OCI-LY1 (cell line): Measurements from ENCODE around the gene MYB.

Source experiments
- H2AFZ ChIP-seq: fragments of 200-600 bp; sonication (generic), shearing (Covaris generic); 2 replicates; pipeline ENCODE4 v1.6.0; 2014; ENCODE audit warnings: antibody characterized with exemption, mild to moderate bottlenecking, low read length
- H3F3A ChIP-seq: fragments of 200-600 bp; sonication (generic), shearing (Covaris generic); 2 replicates; pipeline ENCODE4 v1.6.0; 2014; ENCODE audit warnings: mild to moderate bottlenecking, antibody characterized with exemption, low read length, moderate library complexity; ENCODE audit not compliant: insufficient read depth
- H3K27ac ChIP-seq: fragments of 200-600 bp; sonication (generic); 2 replicates; pipeline ENCODE4 v1.5.1; 2014; ENCODE audit warnings: low read length, mixed run types, mild to moderate bottlenecking, low read depth; ENCODE audit not compliant: poor library complexity, severe bottlenecking
- H3K27me3 ChIP-seq: fragments of 200-600 bp; sonication (generic); 2 replicates; pipeline ENCODE4 v1.6.0; 2014; ENCODE audit warnings: antibody characterized with exemption, mild to moderate bottlenecking, low read length, moderate library complexity; ENCODE audit not compliant: insufficient read depth
- H3K36me3 ChIP-seq: fragments of 200-600 bp; sonication (generic); 2 replicates; pipeline ENCODE4 v1.6.1; 2014; ENCODE audit warnings: mild to moderate bottlenecking, antibody characterized with exemption, low read length, moderate library complexity, mixed read lengths; ENCODE audit not compliant: insufficient read depth
- H3K4me1 ChIP-seq: fragments of 200-600 bp; sonication (generic); 2 replicates; pipeline ENCODE4 v1.5.1; 2014; ENCODE audit warnings: mild to moderate bottlenecking, low read length, moderate library complexity; ENCODE audit not compliant: insufficient read depth, severe bottlenecking
- H3K4me2 ChIP-seq: fragments of 200-600 bp; sonication (generic), shearing (Covaris generic); 2 replicates; pipeline ENCODE4 v1.6.1; 2014; ENCODE audit warnings: low read length
- H3K4me3 ChIP-seq: fragments of 200-600 bp; sonication (generic); 2 replicates; pipeline ENCODE4 v1.5.1; 2014; ENCODE audit warnings: low read length, low read depth, mild to moderate bottlenecking, mixed read lengths; ENCODE audit not compliant: poor library complexity, severe bottlenecking
- H3K79me2 ChIP-seq: fragments of 200-600 bp; shearing (Covaris generic); 2 replicates; pipeline ENCODE4 v1.6.1; 2016; ENCODE audit warnings: mixed run types, low read length, mixed read lengths; ENCODE audit not compliant: insufficient read depth
- H3K9ac ChIP-seq: fragments of 200-600 bp; sonication (generic), shearing (Covaris generic); 2 replicates; pipeline ENCODE4 v1.6.1; 2014; ENCODE audit warnings: mild to moderate bottlenecking, low read length, mixed read lengths
- H3K9me2 ChIP-seq: fragments of 200-600 bp; sonication (generic), shearing (Covaris generic); 2 replicates; pipeline ENCODE4 v1.6.1; 2014; ENCODE audit warnings: low read depth, mild to moderate bottlenecking, low read length, mixed read lengths
- H3K9me3 ChIP-seq: fragments of 200-600 bp; shearing (Covaris generic); 2 replicates; pipeline ENCODE4 v1.6.1; 2014; ENCODE audit warnings: low read length, mixed read lengths
- H4K20me1 ChIP-seq: fragments of 200-600 bp; sonication (generic), shearing (Covaris generic); 2 replicates; pipeline ENCODE4 v1.6.0; 2016; ENCODE audit warnings: mild to moderate bottlenecking, low read length; ENCODE audit not compliant: insufficient read depth
- EZH2 ChIP-seq: fragments of 200-600 bp; sonication (generic), shearing (Covaris generic); IDR thresholded peaks from 2 replicates; pipeline ENCODE4 v1.8.0; 2017; ENCODE audit warnings: borderline replicate concordance, mixed run types, mild to moderate bottlenecking, antibody characterized with exemption, low read length, moderate library complexity, mixed read lengths
- TF ChIP-seq, protein P1 (sequence below): fragments of 200-600 bp; sonication (generic), shearing (Covaris generic); IDR thresholded peaks from 2 replicates; pipeline ENCODE4 v1.5.1; 2017; ENCODE audit warnings: mild to moderate bottlenecking, antibody characterized with exemption, low read length, moderate library complexity, mixed read lengths

The MYB gene

DNA sequence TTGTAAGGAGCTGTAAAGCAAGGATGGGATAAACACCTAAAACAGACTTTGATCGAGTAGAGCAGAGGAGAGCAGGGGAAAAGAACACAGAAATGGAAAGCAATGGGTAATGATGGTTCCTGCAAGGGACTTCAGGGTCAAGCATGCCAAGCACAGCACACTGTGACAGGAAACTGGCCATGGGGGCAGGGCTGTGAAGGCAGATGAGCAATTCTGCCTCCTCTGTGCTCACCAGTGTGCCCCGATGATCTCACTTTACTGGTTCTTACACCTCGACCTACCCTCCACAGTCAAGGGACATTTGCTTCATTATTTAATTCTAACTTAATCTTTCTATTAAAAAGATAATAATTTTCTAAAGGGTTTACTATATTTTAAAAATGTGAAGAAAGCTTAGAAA, 21.6 kb upstream of the MYB start:
- Histone ChIP-seq H3K9ac (no peak overlapping the region), H3K9me3 (no peaks in the 10 kb centered on the region)
- no peak for TF ChIP-seq EZH2
- TF ChIP-seq, protein P1, sequence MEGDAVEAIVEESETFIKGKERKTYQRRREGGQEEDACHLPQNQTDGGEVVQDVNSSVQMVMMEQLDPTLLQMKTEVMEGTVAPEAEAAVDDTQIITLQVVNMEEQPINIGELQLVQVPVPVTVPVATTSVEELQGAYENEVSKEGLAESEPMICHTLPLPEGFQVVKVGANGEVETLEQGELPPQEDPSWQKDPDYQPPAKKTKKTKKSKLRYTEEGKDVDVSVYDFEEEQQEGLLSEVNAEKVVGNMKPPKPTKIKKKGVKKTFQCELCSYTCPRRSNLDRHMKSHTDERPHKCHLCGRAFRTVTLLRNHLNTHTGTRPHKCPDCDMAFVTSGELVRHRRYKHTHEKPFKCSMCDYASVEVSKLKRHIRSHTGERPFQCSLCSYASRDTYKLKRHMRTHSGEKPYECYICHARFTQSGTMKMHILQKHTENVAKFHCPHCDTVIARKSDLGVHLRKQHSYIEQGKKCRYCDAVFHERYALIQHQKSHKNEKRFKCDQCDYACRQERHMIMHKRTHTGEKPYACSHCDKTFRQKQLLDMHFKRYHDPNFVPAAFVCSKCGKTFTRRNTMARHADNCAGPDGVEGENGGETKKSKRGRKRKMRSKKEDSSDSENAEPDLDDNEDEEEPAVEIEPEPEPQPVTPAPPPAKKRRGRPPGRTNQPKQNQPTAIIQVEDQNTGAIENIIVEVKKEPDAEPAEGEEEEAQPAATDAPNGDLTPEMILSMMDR, result no peak

DNA sequence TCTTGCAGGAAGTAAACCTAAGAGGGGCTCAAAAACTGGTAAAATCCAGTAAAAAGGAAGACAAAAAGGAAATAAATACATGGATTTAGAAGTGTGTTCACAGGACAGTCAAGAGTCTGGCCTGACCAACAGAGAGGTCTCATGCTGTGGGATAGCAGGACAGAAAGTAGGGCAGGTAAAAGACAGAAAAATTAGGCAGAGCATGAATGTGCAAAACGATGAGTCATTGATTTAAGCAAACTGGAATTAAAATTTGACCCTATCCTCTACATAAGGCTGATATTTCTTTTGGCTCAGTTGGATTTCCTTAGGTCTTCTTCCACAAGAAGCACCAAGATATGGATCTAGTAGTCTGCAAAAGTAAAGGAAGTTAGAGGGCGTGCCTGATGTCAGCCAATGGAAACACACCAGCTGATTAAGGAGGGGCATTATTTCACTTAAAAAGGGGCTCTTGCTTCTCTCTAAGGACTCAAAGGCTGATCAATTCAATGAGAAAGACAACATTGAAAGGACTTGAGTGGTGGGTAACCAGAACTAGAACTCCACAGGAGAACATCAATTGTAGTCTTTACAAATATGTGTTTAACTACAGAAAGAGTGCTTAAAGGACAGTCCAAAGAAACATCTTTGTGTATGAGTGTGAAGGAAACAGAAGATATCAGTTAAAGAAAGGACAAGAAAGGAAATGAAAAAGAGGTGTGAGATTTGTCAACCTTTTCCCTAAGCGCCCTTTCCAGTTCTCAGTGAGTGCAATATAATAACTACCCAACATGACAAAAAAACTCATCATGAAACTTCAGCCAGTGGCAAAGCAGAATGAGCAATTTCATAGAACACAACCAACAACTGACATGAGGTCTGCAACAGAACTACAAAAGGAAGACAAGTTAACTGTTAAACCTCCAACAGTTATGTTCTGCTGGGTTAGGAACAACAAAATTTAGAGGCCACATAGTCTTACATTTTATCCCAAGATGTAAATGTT, 19.4 kb upstream of the MYB start:
- no peaks in the 10 kb centered on the region for H3K79me2 ChIP-seq
- H3K27ac ChIP-seq, result no peak overlapping the region
- H3K9me3 ChIP-seq, result no peaks in the 10 kb centered on the region
- H3K9me2 ChIP-seq, result no peaks in the 10 kb centered on the region
- no peak overlapping the region for H3K4me3 ChIP-seq
- H2AFZ ChIP-seq, result no peak overlapping the region
- H3F3A ChIP-seq, result no peaks in the 10 kb centered on the region
- no peak for TF ChIP-seq EZH2
- TF ChIP-seq, protein P1, result no peak
- H3K27me3 ChIP-seq, result no peaks in the 10 kb centered on the region
- no peaks in the 10 kb centered on the region for H4K20me1 ChIP-seq
- H3K36me3 ChIP-seq, result no peaks in the 10 kb centered on the region
- H3K4me1 ChIP-seq, result peaks cover 19% of the 10 kb centered on the region
- H3K4me2 ChIP-seq, result no peak overlapping the region
- no peak overlapping the region for H3K9ac ChIP-seq

More for the DNA sequence above, 21.6 kb upstream of the MYB start:
- Histone ChIP-seq H3K79me2 (no peaks in the 10 kb centered on the region), H2AFZ (peak overlapping the region; percentile 49; the same call in 1 of the 2 replicates), H3K4me1 (peaks cover 19% of the 10 kb centered on the region), H4K20me1 (no peaks in the 10 kb centered on the region), H3K36me3 (no peaks in the 10 kb centered on the region), H3K27ac (no peak overlapping the region), H3K4me2 (no peak overlapping the region), H3K9me2 (no peaks in the 10 kb centered on the region), H3F3A (no peaks in the 10 kb centered on the region), H3K27me3 (no peaks in the 10 kb centered on the region), H3K4me3 (no peak overlapping the region)

DNA sequence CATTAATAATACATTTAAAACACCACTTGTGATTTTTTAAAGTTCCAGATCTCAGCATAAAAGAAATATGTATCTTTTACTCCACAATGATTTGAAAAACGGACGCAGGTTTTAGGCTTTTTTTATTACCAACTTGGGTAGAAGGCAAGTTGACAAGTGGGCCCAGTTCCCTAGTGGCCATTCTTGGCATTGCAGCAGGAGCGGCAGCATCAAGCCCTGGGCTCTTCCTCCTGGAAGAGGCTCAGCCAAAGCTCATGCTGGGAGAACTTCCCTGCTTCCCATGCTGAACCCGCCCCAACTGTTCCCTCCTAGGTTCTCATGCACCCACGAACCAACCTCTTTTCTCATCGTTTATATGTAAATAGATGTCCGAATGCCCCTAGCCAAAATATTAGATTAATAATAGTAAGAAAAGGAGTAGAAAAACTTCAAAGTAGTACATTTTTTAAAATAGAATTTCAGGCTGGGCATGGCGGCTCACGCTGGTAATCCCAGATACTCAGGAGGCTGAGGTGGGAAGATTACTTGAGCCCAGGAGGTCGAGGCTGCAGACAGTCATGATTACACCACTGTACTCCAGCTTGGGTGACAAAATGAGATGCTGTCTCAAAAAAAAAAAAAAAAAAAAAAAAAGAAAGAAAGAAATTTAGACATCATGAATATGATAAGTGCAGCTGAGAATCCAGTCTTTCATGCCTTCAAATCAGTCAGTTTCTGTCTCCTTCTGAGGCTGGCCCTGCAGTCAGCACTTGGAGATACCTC, 18.2 kb upstream of the MYB start:
- H3K4me3 ChIP-seq, result no peak overlapping the region
- no peaks in the 10 kb centered on the region for H3F3A ChIP-seq
- no peaks in the 10 kb centered on the region for H3K79me2 ChIP-seq
- H3K36me3 ChIP-seq, result no peaks in the 10 kb centered on the region
- H3K27ac ChIP-seq, result no peak overlapping the region
- H3K4me1 ChIP-seq, result peaks cover 19% of the 10 kb centered on the region
- H3K9me3 ChIP-seq, result no peaks in the 10 kb centered on the region
- H4K20me1 ChIP-seq, result no peaks in the 10 kb centered on the region
- H3K9ac ChIP-seq, result no peak overlapping the region
- no peaks in the 10 kb centered on the region for H3K27me3 ChIP-seq
- H3K9me2 ChIP-seq, result no peaks in the 10 kb centered on the region
- TF ChIP-seq, protein P1, result peak; percentile 81
- TF ChIP-seq EZH2, result no peak
- H2AFZ ChIP-seq, result peak overlapping the region; percentile 46; the same call in 1 of the 2 replicates
- peak overlapping the region; percentile 31; the same call in 1 of the 2 replicates for H3K4me2 ChIP-seq
